ENCODE results near the gene CDH24. TPM values are rescaled to one million over a fixed set of nuclear protein-coding genes. Genes with fewer than 3 reads are reported as not detected.

Gene CDH24
- total RNA-seq, 1 donor from 2014 or later: 5.9 TPM

DNA sequence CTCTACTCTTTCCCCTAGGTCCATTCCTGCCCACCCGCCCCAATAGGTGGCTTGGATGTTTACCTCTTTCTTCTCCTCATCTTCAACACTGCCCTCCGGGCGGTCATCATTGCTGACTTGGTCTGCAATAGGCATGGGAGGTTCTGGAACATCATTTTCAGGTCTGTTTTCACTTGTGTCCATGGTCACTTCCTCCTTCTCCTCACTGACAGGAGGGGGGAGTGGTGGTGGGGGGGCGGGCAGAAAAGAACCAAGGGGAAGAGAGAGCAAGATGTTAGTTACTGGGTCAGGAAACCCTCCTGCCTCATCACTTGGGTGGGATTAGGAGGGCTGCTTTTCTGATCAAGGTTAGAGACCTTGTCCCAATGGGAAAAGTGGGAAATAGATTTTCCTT lies 12.1 kb upstream of the CDH24 start:
- DNase-seq (ENCODE audit: low spot score in 2 of 2): no peak
- Histone ChIP-seq H3K36me3 (peaks cover 56 to 61% of the 10 kb centered on the region in 2 donors), H3K4me3 (no peak overlapping the region), H3K27ac (peak overlapping the region in 1 of 2 donors; percentile 34), H3K9me3 (no peaks in the 10 kb centered on the region), H3K27me3 (no peaks in the 10 kb centered on the region), H3K4me1 (peaks cover 7 to 17% of the 10 kb centered on the region in 2 donors)
- intact Hi-C loops (cut with DNase I): no loop called here
- TF ChIP-seq, protein P1, sequence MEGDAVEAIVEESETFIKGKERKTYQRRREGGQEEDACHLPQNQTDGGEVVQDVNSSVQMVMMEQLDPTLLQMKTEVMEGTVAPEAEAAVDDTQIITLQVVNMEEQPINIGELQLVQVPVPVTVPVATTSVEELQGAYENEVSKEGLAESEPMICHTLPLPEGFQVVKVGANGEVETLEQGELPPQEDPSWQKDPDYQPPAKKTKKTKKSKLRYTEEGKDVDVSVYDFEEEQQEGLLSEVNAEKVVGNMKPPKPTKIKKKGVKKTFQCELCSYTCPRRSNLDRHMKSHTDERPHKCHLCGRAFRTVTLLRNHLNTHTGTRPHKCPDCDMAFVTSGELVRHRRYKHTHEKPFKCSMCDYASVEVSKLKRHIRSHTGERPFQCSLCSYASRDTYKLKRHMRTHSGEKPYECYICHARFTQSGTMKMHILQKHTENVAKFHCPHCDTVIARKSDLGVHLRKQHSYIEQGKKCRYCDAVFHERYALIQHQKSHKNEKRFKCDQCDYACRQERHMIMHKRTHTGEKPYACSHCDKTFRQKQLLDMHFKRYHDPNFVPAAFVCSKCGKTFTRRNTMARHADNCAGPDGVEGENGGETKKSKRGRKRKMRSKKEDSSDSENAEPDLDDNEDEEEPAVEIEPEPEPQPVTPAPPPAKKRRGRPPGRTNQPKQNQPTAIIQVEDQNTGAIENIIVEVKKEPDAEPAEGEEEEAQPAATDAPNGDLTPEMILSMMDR (IDR thresholded peaks at IDR 0.05): no peak

DNA sequence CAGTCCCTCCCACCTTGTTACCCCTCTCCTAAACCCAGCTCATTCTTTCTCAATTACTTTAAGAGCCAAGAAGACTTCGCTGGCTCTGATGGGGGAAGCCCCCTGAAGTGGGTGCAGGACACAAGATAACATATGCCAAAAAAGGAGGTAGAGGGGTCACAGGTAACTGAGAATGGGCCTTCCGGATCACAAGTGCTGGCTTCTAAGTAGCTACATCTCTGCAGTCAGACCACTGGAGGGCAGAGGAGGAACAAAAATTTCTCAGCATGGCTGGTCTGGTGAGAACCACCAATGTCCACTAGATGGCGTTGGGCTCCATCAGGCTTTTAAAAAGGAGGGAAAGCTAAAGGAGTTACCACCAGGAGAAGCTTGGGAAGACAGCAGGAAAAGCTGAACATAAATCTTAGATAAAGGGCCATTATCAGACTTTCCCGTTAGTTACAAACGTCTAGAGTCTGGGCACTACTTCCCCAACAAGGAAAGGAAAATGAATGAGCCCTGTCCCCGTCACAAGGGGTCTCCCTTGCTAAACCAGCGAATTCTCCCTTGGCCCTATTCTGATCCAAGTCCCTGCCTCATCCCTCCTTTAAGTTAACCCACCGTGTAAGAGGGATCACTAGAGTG lies 11.6 kb upstream of the CDH24 start:
- DNase-seq (ENCODE audit: low spot score in 2 of 2): peak in 1 of 2 donors; percentile 90
- intact Hi-C loops (cut with DNase I): no loop called here
- H3K4me1 ChIP-seq: peaks cover 7 to 17% of the 10 kb centered on the region in 2 donors
- H3K4me3 ChIP-seq: no peak overlapping the region
- H3K27me3 ChIP-seq: no peaks in the 10 kb centered on the region
- H3K27ac ChIP-seq: peak overlapping the region in 1 of 2 donors; percentile 34
- TF ChIP-seq, protein P1 (IDR thresholded peaks at IDR 0.05): peak; percentile 87 to 96 (median 95)
- H3K36me3 ChIP-seq: peaks cover 51 to 62% of the 10 kb centered on the region in 2 donors
- H3K9me3 ChIP-seq: no peaks in the 10 kb centered on the region

DNA sequence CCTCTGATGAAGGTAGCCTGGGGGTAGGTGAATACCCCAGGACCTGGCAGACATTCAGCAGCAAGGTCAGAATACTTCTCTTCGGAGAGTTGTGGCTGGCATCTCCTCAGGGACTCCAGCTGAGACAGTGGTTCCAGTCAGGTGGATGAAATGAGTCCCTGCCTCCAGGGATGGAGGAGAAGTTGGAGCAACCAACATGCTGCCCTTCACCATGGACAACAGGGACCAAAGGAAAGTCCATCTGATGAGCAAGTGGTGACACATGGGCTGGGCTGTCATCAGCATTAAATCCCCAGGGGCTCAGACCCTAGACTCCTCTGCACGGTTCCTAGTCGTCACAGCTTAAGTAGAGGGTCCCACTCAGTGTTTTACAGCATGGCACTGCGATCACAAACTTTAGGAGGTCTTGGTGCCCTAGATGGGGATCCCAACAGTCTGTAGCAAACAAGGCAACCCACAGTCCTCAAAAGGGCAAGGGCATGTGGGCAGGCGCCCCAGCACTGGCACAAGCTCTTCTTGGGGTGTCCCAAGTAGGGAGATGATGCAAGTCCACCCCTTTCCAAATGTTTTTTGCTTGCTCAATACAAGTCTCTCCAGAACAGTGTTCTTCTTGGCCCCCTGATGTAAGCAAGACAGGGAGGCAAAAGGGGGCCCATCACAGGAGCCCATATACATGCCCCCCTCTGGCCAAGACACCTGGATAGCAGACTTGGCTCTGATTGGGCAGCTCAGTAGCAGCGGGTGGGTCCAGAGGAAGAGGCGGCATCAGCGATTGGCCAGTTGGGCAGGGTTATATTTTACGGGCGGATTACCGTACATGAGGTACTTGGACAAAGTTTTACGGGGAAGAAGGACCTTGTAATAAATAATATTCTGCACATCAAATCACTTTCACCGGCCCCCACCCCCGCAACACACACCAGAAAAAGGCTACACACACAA lies 10.8 kb upstream of the CDH24 start:
- Histone ChIP-seq H3K27me3 (no peaks in the 10 kb centered on the region), H3K9me3 (no peaks in the 10 kb centered on the region), H3K4me3 (no peak overlapping the region), H3K27ac (no peak overlapping the region), H3K4me1 (peaks cover 7 to 17% of the 10 kb centered on the region in 2 donors), H3K36me3 (peaks cover 48 to 65% of the 10 kb centered on the region in 2 donors)
- intact Hi-C loops (cut with DNase I): no loop called here
- DNase-seq (ENCODE audit: low spot score in 2 of 2): peak in 1 of 2 donors; percentile 60
- TF ChIP-seq, protein P1 (IDR thresholded peaks at IDR 0.05): no peak

DNA sequence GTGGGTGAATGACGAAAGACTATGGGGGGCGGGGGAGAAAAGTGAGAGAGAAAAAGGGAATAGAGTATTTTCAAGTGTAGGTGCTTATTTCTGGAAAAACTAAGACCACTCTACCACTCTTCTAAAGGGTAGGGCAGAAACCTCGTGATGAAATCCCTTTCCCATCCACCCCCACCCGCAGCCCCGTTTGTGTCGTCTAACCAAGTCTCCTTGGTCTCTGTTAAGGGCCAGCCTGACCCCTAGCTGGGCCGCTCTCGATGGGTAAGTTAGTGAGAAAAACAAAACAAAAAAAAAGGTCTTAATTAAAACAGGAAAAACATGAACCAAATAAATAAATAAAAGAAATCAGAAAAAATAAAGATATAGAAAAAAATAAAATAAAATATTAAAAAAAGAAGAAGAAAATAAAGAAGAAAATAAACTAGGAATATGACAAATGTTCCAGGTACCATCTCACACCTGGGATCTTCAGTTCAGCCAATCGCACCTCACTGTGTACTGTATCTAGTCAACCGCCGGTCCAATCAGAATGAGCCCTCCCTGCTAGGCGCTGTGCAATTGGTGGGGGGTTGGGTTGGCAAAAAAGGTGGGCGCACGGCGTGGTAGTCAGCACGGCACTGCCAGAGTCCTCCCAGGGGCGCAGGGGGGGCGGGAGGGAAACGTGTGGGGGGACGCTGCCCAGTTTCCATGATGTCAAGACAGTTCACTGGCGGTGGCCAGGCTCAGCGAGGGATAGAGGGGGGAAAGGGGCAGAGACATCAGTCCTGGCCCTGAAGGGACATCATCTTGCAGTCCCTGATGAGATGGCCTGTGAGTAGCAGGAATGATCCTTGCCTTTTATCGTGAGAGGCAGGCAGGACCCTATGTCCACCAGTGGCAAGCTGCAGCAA lies 9.8 kb upstream of the CDH24 start:
- intact Hi-C loops (cut with DNase I): no loop called here
- H3K27me3 ChIP-seq: no peaks in the 10 kb centered on the region
- no peak overlapping the region for H3K4me3 ChIP-seq
- no peaks in the 10 kb centered on the region for H3K9me3 ChIP-seq
- DNase-seq (ENCODE audit: low spot score in 2 of 2): peak in 1 of 2 donors; percentile 54
- TF ChIP-seq, protein P1 (IDR thresholded peaks at IDR 0.05): no peak
- H3K4me1 ChIP-seq: peaks cover 5 to 17% of the 10 kb centered on the region in 2 donors
- H3K27ac ChIP-seq: no peak overlapping the region
- H3K36me3 ChIP-seq: peaks cover 48 to 65% of the 10 kb centered on the region in 2 donors

DNA sequence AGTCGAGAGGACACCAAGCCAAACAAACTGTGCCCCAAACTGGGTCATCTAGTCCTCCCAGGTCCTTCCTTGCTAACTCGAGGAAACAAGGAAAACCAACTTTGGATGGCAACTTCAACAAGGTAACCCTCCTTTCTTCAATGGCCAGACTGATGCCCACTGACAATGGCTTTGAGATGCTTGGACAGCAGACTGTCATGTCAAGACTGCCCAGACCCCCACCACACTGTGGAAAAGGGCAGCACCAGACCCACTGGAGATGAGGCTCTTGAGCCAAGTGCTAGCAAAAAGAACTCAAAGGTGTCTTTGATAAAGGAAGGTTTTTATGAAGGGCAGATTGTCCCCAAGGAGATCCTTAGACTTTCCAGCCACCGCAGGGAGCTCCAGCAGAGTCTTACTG lies 9.0 kb upstream of the CDH24 start:
- DNase-seq (ENCODE audit: low spot score in 2 of 2): no peak
- no peak overlapping the region for H3K4me3 ChIP-seq
- H3K27me3 ChIP-seq: no peaks in the 10 kb centered on the region
- TF ChIP-seq, protein P1 (IDR thresholded peaks at IDR 0.05): no peak
- no peaks in the 10 kb centered on the region for H3K9me3 ChIP-seq
- peaks cover 0 to 14% of the 10 kb centered on the region in 2 donors for H3K4me1 ChIP-seq
- H3K27ac ChIP-seq: no peak overlapping the region
- intact Hi-C loops (cut with DNase I): no loop called here
- peaks cover 53 to 68% of the 10 kb centered on the region in 2 donors for H3K36me3 ChIP-seq
